Measurements from ENCODE around the gene HMCN2.

HMCN2 gene

DNA sequence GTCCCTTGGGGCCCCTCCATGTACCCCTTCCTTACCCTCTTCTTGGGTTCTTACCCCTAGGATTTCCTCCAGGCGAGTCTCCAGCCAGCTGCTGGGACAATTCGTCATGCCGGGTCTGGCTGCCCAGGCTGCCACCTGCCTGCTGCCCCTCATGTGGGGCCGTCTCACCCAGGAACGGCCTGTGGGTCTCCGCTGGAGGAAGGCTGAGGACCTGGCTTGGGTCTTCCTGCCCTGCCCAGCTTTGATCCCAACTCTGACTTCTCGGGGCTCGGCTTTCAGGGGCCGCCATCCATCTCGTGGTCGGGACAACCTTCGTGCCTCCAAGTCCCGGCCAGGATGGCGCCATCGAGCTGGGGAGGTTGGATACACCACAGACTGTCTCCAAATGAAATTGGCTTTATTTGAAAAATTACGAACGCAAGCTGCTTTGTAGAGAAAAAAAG is 38.1 kb downstream of the HMCN2 start:
- no peaks in the 10 kb centered on the region for H3K27me3 ChIP-seq (ENCODE audit: control insufficient read depth, insufficient read depth, low read length)

GRCh38 chr9:130304116-130304515 is 38.6 kb downstream of the HMCN2 start:
- Histone ChIP-seq H3K27ac (ENCODE audit: low read depth, low read length) (no peak overlapping the region), H3K9me3 (ENCODE audit: control insufficient read depth, insufficient read depth, low read depth, low read length) (no peaks in the 10 kb centered on the region), H3K4me3 (ENCODE audit: low read depth, low read length) (no peak overlapping the region), H3K36me3 (ENCODE audit: control insufficient read depth, insufficient read depth, low read length) (no peaks in the 10 kb centered on the region), H3K4me1 (ENCODE audit: control insufficient read depth, insufficient read depth, low read length) (no peaks in the 10 kb centered on the region), H3K27me3 (ENCODE audit: control insufficient read depth, insufficient read depth, low read length) (no peaks in the 10 kb centered on the region), H3K9ac (ENCODE audit: low read length) (no peak overlapping the region)

More for the DNA sequence above, 38.1 kb downstream of the HMCN2 start:
- Histone ChIP-seq H3K4me3 (ENCODE audit: low read depth, low read length) (no peak overlapping the region), H3K36me3 (ENCODE audit: control insufficient read depth, insufficient read depth, low read length) (no peaks in the 10 kb centered on the region), H3K27ac (ENCODE audit: low read depth, low read length) (no peak overlapping the region), H3K9ac (ENCODE audit: low read length) (no peak overlapping the region), H3K9me3 (ENCODE audit: control insufficient read depth, insufficient read depth, low read depth, low read length) (no peaks in the 10 kb centered on the region), H3K4me1 (ENCODE audit: control insufficient read depth, insufficient read depth, low read length) (no peaks in the 10 kb centered on the region)

GRCh38 chr9:130304643-130305042 is 39.1 kb downstream of the HMCN2 start:
- Histone ChIP-seq H3K27me3 (ENCODE audit: control insufficient read depth, insufficient read depth, low read length) (no peaks in the 10 kb centered on the region), H3K4me1 (ENCODE audit: control insufficient read depth, insufficient read depth, low read length) (no peaks in the 10 kb centered on the region), H3K36me3 (ENCODE audit: control insufficient read depth, insufficient read depth, low read length) (no peaks in the 10 kb centered on the region), H3K27ac (ENCODE audit: low read depth, low read length) (no peak overlapping the region), H3K4me3 (ENCODE audit: low read depth, low read length) (no peak overlapping the region), H3K9me3 (ENCODE audit: control insufficient read depth, insufficient read depth, low read depth, low read length) (no peaks in the 10 kb centered on the region), H3K9ac (ENCODE audit: low read length) (no peak overlapping the region)

GRCh38 chr9:130305381-130305780 is 39.8 kb downstream of the HMCN2 start:
- Histone ChIP-seq H3K27ac (ENCODE audit: low read depth, low read length) (no peak overlapping the region), H3K27me3 (ENCODE audit: control insufficient read depth, insufficient read depth, low read length) (no peaks in the 10 kb centered on the region), H3K4me3 (ENCODE audit: low read depth, low read length) (no peak overlapping the region), H3K9ac (ENCODE audit: low read length) (no peak overlapping the region), H3K9me3 (ENCODE audit: control insufficient read depth, insufficient read depth, low read depth, low read length) (no peaks in the 10 kb centered on the region), H3K36me3 (ENCODE audit: control insufficient read depth, insufficient read depth, low read length) (no peaks in the 10 kb centered on the region), H3K4me1 (ENCODE audit: control insufficient read depth, insufficient read depth, low read length) (no peaks in the 10 kb centered on the region)

DNA sequence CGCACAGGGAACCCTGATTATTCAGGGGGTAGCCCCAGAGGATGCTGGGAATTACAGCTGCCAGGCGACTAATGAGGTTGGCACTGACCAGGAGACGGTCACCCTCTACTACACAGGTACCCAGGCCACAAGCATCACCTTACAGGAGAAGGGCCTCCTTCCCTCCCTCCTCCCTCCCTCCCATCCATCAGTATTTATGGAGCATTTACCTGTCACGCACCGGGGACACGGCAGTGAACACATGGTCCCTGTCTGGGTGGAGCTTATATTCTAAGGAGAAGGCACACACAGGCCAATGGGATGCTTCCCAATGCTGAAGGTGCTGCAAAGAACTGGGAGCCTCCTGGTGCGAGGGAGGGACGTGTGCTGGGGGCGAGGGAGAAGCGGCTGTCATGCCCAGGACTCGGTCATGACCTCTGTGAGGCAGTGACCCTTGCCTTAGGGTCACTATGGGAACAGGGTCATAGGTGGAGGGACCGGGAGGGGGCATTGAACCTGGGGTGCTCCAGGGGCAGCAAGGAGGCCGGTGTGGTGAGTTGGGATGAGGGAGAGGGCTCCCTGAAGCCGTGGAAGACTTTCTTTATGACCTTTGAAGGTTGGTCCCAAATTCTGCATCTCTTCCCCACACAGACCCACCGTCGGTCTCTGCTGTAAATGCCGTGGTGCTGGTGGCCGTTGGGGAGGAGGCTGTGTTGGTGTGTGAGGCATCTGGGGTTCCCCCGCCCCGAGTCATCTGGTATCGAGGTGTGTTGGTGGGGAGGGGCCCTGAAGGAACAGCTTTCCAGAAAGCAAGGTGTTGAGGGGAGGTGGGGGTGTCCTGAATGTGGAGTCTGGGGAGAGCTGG is 41.5 kb downstream of the HMCN2 start:
- H3K4me1 ChIP-seq (ENCODE audit: control insufficient read depth, insufficient read depth, low read length), result no peaks in the 10 kb centered on the region
- no peak overlapping the region for H3K9ac ChIP-seq (ENCODE audit: low read length)
- no peaks in the 10 kb centered on the region for H3K9me3 ChIP-seq (ENCODE audit: control insufficient read depth, insufficient read depth, low read depth, low read length)
- no peaks in the 10 kb centered on the region for H3K36me3 ChIP-seq (ENCODE audit: control insufficient read depth, insufficient read depth, low read length)
- no peak overlapping the region for H3K4me3 ChIP-seq (ENCODE audit: low read depth, low read length)
- H3K27ac ChIP-seq (ENCODE audit: low read depth, low read length), result no peak overlapping the region
- no peaks in the 10 kb centered on the region for H3K27me3 ChIP-seq (ENCODE audit: control insufficient read depth, insufficient read depth, low read length)

DNA sequence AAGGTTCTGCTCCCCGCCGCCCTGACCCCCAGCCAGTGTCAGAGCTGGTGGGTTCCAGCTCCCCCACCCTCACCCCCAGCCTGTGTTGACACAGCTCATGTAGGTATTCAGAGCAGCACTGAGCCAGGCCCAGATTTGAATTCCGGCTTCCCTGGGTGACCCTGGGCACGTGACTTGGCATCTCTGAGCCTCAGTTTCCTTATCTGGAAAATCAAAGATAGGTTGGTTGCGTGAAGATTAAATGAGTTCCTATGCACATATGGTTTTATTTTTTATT is 42.0 kb downstream of the HMCN2 start:
- Histone ChIP-seq H3K4me3 (ENCODE audit: low read depth, low read length) (no peak overlapping the region), H3K9ac (ENCODE audit: low read length) (no peak overlapping the region), H3K27me3 (ENCODE audit: control insufficient read depth, insufficient read depth, low read length) (no peaks in the 10 kb centered on the region), H3K9me3 (ENCODE audit: control insufficient read depth, insufficient read depth, low read depth, low read length) (no peaks in the 10 kb centered on the region), H3K36me3 (ENCODE audit: control insufficient read depth, insufficient read depth, low read length) (no peaks in the 10 kb centered on the region), H3K4me1 (ENCODE audit: control insufficient read depth, insufficient read depth, low read length) (no peaks in the 10 kb centered on the region), H3K27ac (ENCODE audit: low read depth, low read length) (no peak overlapping the region)

DNA sequence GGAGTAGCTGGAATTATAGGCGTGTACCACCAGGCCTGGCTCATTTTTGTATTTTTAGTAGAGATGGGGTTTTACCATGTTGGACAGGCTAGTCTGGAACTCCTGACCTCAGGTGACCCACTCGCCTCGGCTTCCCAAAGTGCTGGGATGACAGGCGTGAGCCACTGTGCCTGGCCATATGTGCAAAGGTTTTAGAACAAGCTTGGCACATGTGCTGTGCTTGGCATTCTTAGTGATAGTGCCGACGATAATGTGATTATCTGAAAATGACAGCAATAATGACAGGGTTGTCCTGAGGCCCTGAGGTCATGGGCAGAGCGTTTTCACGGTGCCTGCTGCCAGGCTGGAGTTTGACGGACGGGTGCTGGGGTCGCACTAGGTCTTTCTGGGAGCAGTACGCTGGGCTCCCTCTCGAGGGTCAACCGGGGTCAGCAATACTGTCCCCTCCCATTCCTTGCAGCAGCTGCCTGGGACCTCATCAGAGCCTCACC is 42.6 kb downstream of the HMCN2 start:
- no peaks in the 10 kb centered on the region for H3K9me3 ChIP-seq (ENCODE audit: control insufficient read depth, insufficient read depth, low read depth, low read length)
- H3K27me3 ChIP-seq (ENCODE audit: control insufficient read depth, insufficient read depth, low read length), result no peaks in the 10 kb centered on the region
- no peak overlapping the region for H3K9ac ChIP-seq (ENCODE audit: low read length)
- H3K4me1 ChIP-seq (ENCODE audit: control insufficient read depth, insufficient read depth, low read length), result no peaks in the 10 kb centered on the region
- no peaks in the 10 kb centered on the region for H3K36me3 ChIP-seq (ENCODE audit: control insufficient read depth, insufficient read depth, low read length)
- H3K4me3 ChIP-seq (ENCODE audit: low read depth, low read length), result no peak overlapping the region
- H3K27ac ChIP-seq (ENCODE audit: low read depth, low read length), result no peak overlapping the region

GRCh38 chr9:130309689-130310455 is 44.3 kb downstream of the HMCN2 start:
- no peak overlapping the region for H3K4me3 ChIP-seq (ENCODE audit: low read depth, low read length)
- no peaks in the 10 kb centered on the region for H3K9me3 ChIP-seq (ENCODE audit: control insufficient read depth, insufficient read depth, low read depth, low read length)
- no peaks in the 10 kb centered on the region for H3K27me3 ChIP-seq (ENCODE audit: control insufficient read depth, insufficient read depth, low read length)
- no peaks in the 10 kb centered on the region for H3K36me3 ChIP-seq (ENCODE audit: control insufficient read depth, insufficient read depth, low read length)
- H3K27ac ChIP-seq (ENCODE audit: low read depth, low read length), result no peak overlapping the region
- no peaks in the 10 kb centered on the region; the same call in 1 of the 2 replicates for H3K4me1 ChIP-seq (ENCODE audit: control insufficient read depth, insufficient read depth, low read length)
- H3K9ac ChIP-seq (ENCODE audit: low read length), result no peak overlapping the region

- H3K27ac ChIP-seq (ENCODE audit: low read depth, low read length), result no peak overlapping the region
- H3K4me1 ChIP-seq (ENCODE audit: control insufficient read depth, insufficient read depth, low read length), result no peaks in the 10 kb centered on the region; the same call in 1 of the 2 replicates
- no peak overlapping the region for H3K4me3 ChIP-seq (ENCODE audit: low read depth, low read length)
- no peaks in the 10 kb centered on the region for H3K9me3 ChIP-seq (ENCODE audit: control insufficient read depth, insufficient read depth, low read depth, low read length)
- no peak overlapping the region for H3K9ac ChIP-seq (ENCODE audit: low read length)
- no peaks in the 10 kb centered on the region for H3K36me3 ChIP-seq (ENCODE audit: control insufficient read depth, insufficient read depth, low read length)
- H3K27me3 ChIP-seq (ENCODE audit: control insufficient read depth, insufficient read depth, low read length), result no peaks in the 10 kb centered on the region
Measured at GRCh38 chr9:130310456-130310855, 44.9 kb downstream of the HMCN2 start.

DNA sequence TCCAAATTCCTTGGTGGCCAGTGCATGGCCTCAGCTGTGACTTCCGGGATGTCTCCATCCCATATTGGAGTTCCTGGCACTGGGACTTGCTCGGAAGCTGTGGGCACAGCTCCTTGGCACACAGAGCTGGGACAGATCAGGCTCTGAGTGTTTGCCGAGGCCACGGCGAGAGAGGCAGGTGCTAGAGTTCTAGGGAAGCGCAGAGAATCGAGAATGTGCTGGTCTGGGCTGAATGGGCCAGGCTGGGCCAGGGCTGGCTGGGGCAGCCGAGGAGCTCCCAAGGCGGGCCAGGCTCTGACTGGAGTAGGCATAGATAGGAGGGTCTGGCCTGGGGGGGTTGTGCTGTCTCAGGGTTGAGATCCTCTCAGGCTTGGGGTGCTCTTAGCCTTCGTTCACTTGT is 45.4 kb downstream of the HMCN2 start:
- H3K36me3 ChIP-seq (ENCODE audit: control insufficient read depth, insufficient read depth, low read length), result no peaks in the 10 kb centered on the region

More for the DNA sequence above, 45.4 kb downstream of the HMCN2 start:
- Histone ChIP-seq H3K4me3 (ENCODE audit: low read depth, low read length) (no peak overlapping the region), H3K9ac (ENCODE audit: low read length) (no peak overlapping the region), H3K4me1 (ENCODE audit: control insufficient read depth, insufficient read depth, low read length) (peaks cover 4% of the 10 kb centered on the region; the same call in 1 of the 2 replicates), H3K27ac (ENCODE audit: low read depth, low read length) (no peak overlapping the region), H3K27me3 (ENCODE audit: control insufficient read depth, insufficient read depth, low read length) (no peaks in the 10 kb centered on the region), H3K9me3 (ENCODE audit: control insufficient read depth, insufficient read depth, low read depth, low read length) (no peaks in the 10 kb centered on the region)

Data from HUES6 (cell line).